T follicular helper cell (primary cell): ENCODE data around the gene PRDM16.

ENCODE experiments used
- DNase-seq: peaks from one replicate; pipeline ENCODE4 v3.0.0-alpha.2; 2020; ENCODE audit warnings: low read depth

The PRDM16 gene

DNA sequence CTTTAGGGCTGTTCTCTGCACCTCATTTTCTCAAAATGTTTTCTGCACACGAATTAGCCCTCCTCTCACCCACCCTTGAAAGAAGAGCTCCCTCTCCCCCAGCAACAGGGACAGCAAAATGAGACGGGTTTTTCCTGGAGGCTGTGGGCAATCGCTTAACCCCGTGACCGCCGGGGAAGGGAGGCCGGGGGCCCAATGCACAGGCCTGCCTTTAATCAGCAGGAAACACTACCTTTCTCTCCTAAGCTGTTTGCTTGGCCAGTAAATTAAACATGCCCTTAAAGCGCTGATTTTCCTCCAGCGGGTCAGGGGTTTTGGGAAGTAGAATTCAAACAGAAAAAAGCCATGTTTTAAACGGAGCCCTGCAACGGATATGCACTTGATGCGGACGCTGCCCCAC, 114.4 kb downstream of the PRDM16 start:
- no peak for DNase-seq

DNA sequence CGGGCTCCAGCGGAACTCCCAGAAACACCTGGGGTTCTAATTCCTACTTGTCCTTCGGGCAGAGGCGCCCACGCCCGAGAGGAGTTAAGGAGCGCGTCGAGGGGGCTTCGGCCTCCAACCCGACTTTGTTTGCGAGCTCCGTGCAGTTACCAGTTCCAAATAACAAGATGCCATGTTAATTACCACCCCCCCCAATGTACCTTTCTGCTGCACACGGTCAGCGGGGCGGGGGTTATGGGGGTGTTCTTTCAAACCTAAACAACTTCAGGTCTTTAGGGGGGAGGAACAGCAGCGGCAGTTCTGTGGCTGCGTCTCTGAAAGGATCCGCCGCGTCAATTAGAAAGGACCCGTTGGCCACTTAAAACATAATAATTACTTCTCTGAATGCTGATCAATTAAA, 114.8 kb downstream of the PRDM16 start:
- no peak for DNase-seq

DNA sequence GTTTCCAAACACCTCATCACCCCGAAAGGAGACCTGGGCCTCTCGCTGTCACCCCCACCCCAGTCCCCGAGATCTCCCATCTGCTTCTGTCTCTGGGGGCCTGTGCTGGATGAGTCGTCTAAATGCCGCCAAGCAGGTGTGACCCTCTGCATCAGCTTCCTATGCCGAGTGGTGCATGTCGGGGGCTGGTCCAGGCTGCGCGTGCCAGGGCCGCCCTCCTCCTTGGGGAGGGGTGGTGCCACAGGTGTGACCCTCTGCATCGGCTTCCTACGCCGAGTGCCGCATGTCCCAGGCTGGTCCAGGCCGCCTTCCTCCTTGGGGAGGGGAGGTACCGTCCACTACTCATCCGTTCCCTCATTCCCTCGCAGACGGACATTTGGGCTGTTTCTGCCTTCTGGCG, 115.7 kb downstream of the PRDM16 start:
- DNase-seq = no peak

DNA sequence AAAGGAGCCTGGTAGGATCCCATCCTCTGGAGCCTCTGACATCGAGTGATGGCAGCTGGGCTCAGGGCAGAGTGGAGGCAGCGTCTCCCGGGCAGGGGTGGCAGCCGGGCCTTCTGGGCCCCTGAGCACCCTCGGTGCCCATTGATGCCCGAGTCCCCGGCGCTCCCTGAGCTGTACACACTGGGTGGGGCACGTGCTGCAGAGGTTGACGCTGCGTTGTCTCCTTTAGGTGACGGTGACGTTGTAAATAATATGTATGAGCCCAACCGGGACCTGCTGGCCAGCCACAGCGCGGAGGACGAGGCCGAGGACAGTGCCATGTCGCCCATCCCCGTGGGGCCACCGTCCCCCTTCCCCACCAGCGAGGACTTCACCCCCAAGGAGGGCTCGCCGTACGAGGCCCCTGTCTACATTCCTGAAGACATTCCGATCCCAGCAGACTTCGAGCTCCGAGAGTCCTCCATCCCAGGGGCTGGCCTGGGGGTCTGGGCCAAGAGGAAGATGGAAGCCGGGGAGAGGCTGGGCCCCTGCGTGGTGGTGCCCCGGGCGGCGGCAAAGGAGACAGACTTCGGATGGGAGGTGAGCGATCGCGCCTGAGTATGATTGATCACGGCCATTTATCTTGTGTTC, 117.0 kb downstream of the PRDM16 start:
- DNase-seq = no peak

DNA sequence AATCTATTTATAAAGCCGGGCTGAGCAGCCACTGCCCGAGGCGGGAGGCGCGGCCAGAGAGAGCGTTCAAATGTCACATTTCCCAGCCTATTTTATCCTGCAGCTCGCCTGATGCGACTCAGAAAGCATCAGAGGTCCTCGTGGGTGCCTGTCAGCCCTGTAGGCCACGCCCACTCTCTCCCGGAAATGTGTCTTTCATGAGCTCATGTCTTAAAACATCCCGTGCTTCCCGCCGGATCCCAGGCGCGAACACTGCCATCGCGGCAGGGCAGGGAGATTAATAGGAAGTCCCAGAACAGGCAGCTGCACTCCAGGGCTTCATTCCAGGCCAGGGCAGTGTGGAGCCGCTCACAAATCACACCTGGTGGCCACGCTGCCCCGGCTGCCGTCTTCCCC, 117.5 kb downstream of the PRDM16 start:
- no peak for DNase-seq

DNA sequence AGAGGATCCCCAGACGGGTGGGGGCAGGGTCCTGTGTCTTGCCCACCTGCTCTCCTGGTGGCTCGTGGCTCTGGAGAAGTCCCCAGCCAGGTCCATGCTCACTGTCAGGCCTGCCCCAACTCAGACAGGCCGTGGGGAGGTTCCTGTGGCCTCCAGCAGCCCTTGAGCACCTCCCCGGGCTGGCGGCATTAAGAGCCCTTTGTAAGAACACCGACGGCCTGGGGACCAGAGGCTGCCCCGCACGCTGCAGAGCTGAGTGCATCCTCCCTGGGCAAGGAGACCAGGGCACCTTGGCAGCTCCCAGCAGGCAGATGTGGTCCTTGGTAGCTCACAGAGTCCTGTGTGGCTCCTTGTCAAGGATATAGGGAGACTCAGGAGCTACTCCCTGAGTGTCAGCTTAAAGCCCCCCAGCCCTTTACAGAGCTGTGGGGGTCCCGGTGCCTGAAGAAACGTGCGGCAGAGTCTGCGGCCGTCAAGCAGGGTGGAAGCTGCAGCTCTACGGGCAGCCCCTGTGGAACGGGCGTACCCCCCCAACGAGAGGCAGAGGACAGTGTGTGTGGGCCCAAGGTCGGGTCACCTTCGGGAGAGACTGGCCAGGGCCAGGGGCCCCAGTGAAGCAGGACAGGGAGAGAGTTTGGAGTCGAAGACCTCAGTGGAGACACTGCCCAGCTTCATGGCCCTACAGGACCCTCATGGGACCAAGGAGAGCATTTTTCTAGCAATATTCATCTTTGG, 118.6 kb downstream of the PRDM16 start:
- DNase-seq = no peak

DNA sequence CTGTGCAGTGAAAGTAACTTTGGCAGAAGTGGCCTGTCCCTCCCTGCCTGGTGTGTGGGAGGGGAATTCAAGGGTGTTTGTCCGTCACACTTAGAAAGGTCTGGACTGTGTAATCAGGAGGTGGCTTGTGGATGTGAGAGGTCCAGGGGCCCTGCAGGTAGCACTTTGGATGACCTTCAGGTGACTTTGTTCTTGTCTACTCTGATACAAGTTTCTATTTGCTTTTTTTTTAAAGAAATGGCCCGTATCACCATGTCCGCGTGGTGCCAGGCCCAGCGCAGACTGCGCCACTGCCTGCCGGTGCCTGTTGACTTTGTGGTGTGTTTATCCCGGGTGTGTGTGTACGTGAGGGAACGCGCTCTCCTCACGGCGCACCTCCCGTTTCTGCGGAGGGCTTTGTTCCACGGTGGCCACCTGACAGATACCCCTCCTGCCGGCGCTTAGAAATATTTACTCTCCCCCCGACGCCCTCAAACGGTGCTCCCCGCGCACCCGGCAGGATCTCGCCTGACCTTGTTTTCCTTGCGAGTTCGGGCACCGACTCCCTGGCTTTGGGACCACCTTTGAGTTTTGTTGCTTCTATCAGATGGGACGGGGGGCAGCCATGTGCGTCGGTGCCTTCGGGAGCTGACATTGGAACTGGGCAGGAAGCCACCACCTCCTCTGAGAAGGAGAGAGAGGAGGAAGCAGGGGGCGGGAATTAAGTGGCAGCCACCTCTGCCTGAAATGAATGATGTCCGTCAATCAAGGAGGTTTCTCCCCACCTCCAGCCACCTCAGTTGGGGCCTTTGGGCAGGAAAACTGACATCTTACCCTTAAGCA, 119.4 kb downstream of the PRDM16 start:
- DNase-seq = no peak

DNA sequence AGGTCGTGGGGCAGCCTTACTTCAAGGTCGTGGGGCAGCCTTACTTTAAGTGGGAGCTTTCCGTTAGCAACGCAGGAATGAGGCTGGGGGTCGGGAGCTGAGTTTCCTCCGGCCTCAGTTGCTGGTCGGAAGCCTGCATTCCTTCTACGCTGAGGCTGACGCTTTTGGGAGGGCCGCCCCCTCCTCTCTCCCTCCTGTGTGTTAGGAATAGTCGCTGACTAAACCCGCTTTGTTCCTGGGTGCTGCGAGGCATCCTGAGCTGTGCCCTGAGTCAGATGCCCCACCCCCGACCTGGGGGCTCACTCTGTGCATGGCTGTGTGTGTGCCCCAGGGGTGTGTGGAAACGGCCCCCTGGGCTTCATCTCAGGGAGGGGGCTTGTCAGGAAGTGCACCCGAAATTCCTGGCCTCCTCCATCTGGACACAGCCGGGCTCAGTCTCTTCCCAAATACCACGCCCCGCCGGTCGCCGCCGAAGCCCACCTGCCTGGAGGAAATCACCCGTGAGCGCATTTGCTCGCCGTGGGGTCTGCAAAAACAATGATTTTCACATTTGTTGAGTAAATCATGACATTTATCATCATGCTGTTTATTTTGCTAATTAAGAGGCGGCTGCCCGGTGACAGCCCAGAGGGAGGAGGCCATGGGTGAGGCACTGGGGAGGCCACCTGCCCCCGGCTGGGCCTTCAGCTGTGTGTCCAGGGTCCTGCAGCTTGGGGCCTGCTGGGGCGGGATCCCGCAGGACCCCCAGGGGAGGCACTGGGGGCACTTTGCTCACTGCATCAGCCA, 121.4 kb downstream of the PRDM16 start:
- DNase-seq = no peak

DNA sequence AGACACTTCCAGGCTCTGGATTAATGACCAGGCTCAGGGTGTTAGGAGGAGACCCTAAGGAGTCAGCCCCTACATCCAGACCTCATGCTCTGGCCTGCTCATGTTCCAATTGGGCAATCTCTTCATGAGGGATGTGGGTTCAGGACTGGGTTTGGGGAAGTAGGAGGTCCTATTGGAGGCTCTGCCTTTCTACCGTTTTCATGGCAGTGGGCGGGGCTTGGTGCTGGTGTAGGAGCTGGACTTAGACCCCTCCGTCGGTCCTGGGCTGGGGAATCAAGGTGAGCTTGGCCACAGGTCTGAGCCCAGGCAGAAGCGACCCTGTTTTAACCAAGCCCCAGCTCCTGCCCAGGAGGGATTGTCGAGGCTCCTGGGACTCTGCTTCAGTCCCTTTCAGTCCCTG, 123.4 kb downstream of the PRDM16 start:
- DNase-seq = no peak

DNA sequence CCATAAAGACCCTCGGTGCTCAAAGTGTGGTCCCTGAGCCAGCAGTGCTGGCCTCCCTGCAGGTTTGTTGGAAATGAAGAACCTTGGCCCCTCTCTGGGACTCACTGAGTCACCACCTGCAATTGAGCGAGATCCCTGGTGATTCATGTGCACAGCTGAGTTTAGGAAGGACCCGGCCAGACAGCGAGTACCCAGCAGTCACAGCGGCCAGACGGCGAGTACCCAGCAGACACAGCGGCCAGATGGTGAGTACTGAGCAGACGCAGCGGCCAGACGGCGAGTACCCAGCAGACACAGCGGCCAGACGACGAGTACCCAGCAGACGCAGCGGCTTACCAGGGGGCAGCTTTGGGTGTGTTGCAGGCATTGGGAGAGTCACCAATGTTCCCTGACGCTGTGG, 123.8 kb downstream of the PRDM16 start:
- no peak for DNase-seq

DNA sequence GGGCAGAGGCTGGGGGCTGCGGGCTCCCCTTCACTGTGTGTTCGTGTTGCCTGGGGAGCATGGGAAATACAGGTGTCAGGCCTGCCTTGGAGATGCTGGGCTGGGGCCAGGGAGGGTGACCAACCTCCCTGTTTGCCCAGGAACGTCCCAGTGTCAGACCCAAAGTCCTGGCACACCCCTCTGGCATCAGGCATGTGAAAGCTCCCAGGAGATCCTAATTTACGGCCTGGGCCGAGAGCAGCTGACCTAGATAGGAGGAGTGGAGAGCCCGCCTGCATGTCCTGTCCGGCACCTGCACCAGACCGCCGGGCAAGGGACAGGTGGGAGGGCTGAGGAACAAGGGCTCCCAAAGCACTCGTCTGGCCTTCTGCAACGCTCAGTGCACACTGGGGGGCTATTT, 124.8 kb downstream of the PRDM16 start:
- no peak for DNase-seq

DNA sequence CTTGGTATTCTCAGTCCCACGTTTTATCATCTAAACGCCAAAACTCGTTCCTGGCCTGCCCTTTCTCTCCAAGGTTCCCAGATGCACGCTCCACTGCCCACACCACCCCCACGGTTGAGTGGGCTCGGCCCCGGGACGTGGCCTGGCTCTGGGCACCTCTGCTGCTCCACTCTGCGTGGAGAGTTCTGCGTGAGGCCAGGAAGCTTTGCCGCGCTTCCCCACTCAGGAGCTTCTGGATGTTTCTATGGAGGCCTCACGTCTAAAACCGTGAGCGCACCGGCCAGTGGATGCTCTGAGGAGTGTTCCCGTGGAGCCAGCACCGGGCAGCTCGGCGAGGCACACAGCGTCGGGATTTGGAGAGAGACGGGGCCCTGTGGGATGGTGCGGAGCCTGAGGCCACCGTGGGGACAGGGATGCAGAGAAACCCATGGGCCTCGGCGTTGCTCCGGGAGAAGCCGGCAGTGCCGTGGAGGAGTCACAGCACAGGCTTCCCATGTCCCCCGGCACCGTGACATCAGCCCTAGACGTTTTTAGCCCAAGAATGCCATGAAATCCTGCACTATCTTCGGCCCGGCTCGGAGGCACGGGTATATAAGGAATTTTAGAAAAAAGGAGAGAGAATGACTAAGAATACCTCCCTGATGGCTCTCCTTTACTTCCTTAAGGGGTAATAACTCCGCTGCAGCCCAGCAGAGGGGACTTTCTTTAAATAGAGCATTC, 125.9 kb downstream of the PRDM16 start:
- no peak for DNase-seq

DNA sequence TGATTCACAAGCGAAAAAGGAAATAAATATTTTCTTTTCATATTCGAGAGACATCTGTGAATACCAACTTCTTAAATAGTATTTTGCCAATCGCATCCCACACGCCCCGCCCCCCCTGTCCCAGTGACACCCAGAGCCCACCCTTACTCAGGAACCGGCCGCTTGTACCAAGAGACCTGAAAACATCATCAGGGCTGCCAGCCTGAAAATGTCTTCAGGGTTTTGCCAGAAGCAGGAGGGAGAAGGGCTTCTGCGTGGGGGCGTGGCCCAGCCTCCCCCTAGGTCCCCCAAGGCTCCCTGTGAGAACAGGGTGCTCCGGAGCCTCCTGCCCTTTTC, 126.4 kb downstream of the PRDM16 start:
- no peak for DNase-seq

DNA sequence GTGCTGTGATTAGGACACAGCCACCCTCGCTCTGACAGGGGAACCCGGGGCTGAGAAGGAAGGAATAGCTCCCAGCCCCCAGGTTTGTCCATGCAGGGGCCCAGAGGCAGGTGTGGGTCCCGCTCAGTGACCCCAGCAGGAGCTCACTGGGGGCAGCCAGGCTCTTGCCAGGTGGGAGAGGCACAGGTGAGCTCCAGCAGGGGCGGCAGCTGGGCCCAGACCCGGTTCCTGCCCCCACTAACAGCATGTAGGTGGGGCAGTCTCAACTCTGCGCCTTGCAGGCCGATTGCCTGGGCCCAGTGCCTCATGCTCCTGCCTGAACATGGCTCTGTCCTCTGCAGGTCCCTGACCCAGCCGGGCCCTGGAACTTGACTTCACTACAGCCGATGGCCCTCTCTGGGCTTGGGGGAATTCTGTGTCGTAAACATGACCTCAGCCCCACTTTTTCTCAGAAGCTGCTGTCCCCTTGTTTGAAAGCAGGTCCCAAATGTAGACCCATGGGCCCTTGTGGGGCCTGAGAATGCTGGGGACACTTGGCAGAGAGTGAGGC, 127.0 kb downstream of the PRDM16 start:
- DNase-seq = no peak

DNA sequence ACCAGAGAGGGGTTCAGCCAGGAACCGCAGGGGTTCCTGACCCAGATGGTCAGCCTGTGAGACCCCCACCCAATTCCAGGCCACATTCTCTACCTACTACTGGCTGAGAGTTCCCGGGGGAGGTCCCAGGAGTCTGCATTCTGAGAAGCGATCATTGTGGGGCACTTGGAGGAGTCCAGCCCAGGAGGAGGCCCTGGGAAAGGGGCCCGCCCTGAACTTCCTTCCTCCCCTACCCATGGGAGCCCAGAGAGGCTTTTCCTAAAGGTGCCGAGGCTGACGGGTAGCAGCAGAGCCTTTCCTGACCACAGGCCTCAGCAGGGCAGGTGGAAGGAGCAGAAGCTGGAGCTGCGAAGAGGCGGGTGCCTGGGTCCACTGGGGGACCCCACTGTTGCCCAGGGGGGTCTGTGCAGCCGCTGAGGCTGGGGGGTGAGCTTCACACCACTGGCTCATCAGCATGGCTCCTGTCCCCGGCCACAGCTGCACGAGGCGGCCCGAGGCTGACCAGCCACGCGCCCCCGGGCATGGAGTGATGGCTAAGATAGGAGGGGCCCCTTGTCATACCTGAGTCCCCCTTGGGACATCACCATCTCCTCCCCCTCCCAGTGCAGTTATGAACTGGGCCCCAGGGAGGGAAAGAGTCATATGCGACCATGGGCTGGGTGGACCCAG, 127.7 kb downstream of the PRDM16 start:
- no peak for DNase-seq

DNA sequence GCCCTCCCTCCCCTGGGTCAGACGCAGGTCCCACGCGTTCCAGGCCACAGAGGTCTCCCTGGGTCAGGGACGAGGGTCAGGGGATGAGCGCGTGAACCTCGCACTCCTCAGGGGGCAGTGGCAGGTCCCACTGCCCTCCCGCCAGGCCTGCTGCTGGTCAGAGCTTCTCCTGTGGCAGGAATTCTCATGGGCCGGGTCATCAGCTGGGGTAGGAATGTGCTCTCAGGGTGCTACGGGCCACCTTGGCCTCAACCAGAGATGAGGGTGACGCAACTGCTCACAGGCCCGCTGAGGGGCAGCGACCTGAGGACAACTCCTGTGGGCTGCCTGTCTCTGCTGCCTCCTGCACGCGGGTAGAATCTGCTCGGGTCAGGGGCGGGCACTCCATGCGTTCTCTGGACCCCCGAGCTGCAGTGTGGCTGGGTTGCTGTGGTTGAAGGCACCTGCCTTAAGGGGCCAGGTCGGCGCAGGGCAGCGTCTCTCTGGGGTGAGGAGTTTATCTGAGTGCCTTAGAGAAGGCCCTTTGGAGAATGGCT, 128.8 kb downstream of the PRDM16 start:
- no peak for DNase-seq

DNA sequence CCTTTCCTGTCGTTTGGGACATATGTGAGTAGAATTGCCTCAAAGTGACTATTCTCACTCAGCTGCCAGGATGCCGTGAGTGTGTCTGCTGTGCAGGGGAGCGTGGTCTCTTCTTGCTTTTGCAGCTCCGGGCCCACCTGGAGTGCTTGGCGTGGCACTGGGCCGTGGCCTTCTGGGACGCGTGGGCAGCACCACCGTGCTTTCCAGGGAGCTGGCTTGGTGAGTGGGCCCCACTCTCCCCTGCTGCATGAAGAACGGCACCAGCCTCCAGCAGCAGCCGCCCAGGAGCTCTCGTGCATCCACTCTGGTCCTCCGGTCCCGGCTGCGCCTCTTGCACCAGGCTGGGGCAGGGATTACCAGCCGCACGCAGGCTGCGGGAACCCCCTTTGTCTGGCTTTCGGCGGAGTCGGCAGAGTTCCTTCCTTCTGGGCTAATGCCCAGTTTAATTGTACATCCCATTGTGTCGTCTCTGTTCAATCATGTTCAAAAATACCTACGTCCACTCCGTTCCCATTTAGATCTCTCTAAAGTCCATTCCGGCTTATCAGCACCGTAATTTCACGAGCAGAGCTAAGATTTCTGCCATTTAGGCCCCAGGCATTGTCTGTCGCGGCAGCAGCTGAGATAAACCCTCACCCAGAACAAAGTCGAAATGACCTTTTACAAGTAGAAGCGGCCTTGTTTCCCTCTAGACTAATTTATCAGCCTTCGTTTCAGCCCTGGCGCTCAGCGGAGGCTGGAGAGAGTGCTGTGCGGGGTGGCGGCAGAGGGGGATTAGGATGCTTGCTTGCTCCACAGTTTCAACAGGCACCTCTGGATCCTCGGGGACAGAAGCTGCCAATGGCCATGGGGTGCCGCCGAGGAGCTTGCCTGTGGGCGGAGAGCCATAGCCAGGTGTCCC, 129.6 kb downstream of the PRDM16 start:
- DNase-seq = no peak

DNA sequence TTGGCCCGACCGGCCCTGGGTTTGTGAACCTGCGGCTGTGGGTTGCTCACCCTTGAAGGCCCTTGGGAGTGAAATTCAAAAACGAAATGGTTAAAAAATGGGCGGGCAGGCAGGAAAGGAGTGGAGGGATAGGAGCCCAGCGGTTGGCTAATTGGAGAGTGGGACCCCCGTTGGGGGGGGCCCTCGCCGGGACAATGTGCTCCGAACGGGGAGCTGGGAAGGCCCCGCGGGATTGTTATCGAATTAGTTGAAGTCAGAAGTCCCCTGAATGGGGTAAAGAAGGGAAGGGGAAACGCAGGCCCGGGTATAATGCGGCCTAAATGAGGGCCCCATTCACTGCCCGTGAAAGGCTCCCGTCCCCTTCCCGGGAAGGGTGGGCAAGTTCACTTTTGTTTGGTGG, 135.7 kb downstream of the PRDM16 start:
- no peak for DNase-seq

DNA sequence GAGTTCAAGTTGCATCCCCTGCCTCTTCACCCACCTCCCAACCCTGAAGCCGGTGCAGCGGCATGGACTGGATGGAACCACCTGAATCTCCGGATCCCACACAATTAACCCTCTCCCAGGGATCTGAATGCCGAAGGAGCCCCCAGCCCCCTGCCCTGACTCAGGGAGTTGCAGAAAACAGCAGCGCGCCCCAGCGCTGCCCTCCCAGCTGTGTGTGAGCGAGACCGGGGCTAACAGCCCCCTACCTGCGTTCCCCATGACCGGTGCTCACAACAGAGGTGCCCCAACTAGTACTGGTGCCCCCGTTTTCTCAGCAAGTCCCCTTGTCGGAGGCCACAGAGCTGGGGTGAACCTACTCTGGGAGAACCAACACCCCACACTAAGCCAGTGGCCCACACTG, 136.8 kb downstream of the PRDM16 start:
- DNase-seq = no peak

DNA sequence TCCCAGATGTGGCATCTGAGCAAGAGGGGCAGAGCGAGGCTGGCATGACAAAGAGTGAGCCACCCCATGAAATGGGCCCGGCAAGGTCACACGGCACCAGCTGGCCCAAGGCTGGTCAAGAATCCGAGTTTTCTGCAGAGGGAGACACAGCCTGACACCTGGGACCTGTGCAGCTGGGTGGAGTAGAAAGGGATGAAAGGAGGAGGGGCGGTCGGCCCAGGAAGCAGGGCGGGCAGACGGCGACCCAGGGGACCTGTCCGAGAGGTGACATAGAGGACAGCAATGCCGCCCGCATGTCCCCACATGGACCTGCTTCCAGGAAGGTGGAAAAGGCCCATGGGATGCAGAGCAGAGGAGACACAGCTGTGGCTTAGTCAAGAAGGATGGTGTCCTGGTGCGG, 137.7 kb downstream of the PRDM16 start:
- no peak for DNase-seq
